WTC11 (cell line): ENCODE measurements around the gene UBASH3B. TPM values are rescaled to one million over a fixed set of nuclear protein-coding genes. Genes with fewer than 3 reads are reported as not detected.
A peak's percentile ranks its signal among the peaks of the same experiment; 100 is the strongest.

ENCODE experiments used
- ATAC-seq: fragments of 200-7000 bp; cut with Tn5 transposase; 2 replicates; pipeline ENCODE4 v1.10.0; 2021; ENCODE audit warnings: mild to moderate bottlenecking, moderate library complexity
- CTCF ChIA-PET: fragments of 300-600 bp; sonication (Branson Sonifier 250); formaldehyde crosslinking; loops from one replicate; lab custom pipeline; 2021; ENCODE audit warnings: antibody characterized with exemption; lab: Charles Lee
- POLR2A ChIA-PET: fragments of 350-600 bp; sonication (Branson Sonifier 250); formaldehyde crosslinking; loops from one replicate; lab custom pipeline; 2021; ENCODE audit warnings: antibody characterized with exemption; lab: Charles Lee
- DNase-seq: peaks from one replicate; pipeline ENCODE4 v3.0.0; 2021; ENCODE audit warnings: low spot score
- H3K27ac Mint-ChIP-seq: 2 replicates; pipeline ENCODE4 v1.8.0; 2021; ENCODE audit warnings: mixed read lengths
- H3K27me3 Mint-ChIP-seq: 2 replicates; pipeline ENCODE4 v1.8.0; 2021; ENCODE audit warnings: low read depth, mild to moderate bottlenecking, moderate library complexity, mixed read lengths
- H3K36me3 Mint-ChIP-seq: 2 replicates; pipeline ENCODE4 v1.8.0; 2021; ENCODE audit warnings: mixed read lengths
- H3K4me1 Mint-ChIP-seq: 2 replicates; pipeline ENCODE4 v1.8.0; 2022; ENCODE audit warnings: mixed read lengths
- H3K4me3 Mint-ChIP-seq: 2 replicates; pipeline ENCODE4 v1.8.0; 2021; ENCODE audit warnings: mild to moderate bottlenecking, moderate library complexity, mixed read lengths
- H3K9me3 Mint-ChIP-seq: 2 replicates; pipeline ENCODE4 v1.8.0; 2021; ENCODE audit warnings: mixed read lengths
- ARID4B ChIP-seq: sonication (generic); formaldehyde crosslinking; IDR thresholded peaks from 2 replicates; pipeline ENCODE4 v1.8.0; 2023; ENCODE audit warnings: missing genetic modification reagents, mild to moderate bottlenecking, borderline replicate concordance
- ATF1 ChIP-seq: sonication (generic); formaldehyde crosslinking; IDR thresholded peaks from 2 replicates; pipeline ENCODE4 v1.8.1; 2023; ENCODE audit warnings: mild to moderate bottlenecking, moderate library complexity, missing genetic modification reagents
- ATF6 ChIP-seq: sonication (generic); formaldehyde crosslinking; IDR thresholded peaks from 2 replicates; pipeline ENCODE4 v1.8.1; 2023; ENCODE audit warnings: mild to moderate bottlenecking, missing genetic modification reagents
- E2F5 ChIP-seq: sonication (generic); formaldehyde crosslinking; IDR thresholded peaks from 2 replicates; pipeline ENCODE4 v1.8.1; 2022; ENCODE audit warnings: mild to moderate bottlenecking, moderate library complexity, missing genetic modification reagents
- ELF4 ChIP-seq: sonication (generic); formaldehyde crosslinking; IDR thresholded peaks from 2 replicates; pipeline ENCODE4 v1.8.1; 2022; ENCODE audit warnings: low read depth, mild to moderate bottlenecking, moderate library complexity, missing genetic modification reagents
- ERG ChIP-seq: fragments of 250-450 bp; sonication (Bioruptor Pico); IDR thresholded peaks from 2 replicates; pipeline ENCODE4 v1.8.0; 2021; ENCODE audit warnings: mild to moderate bottlenecking
- HMGA2 ChIP-seq: fragments of 250-450 bp; sonication (Bioruptor Pico); IDR thresholded peaks from 2 replicates; pipeline ENCODE4 v1.4.0; 2021; ENCODE audit warnings: mild to moderate bottlenecking, moderate library complexity
- HMGXB4 ChIP-seq: sonication (generic); formaldehyde crosslinking; IDR thresholded peaks from 2 replicates; pipeline ENCODE4 v1.8.1; 2023; ENCODE audit warnings: mild to moderate bottlenecking, moderate library complexity, missing genetic modification reagents
- IRF1 ChIP-seq: sonication (generic); formaldehyde crosslinking; IDR thresholded peaks from 2 replicates; pipeline ENCODE4 v1.8.0; 2023; ENCODE audit warnings: missing genetic modification reagents
- KAT7 ChIP-seq: sonication (generic); formaldehyde crosslinking; IDR thresholded peaks from 2 replicates; pipeline ENCODE4 v1.8.1; 2023; ENCODE audit warnings: missing genetic modification reagents, mild to moderate bottlenecking, borderline replicate concordance
- MXD4 ChIP-seq: fragments of 250-450 bp; sonication (Bioruptor Pico); IDR thresholded peaks from 2 replicates; pipeline ENCODE4 v1.8.0; 2021; ENCODE audit warnings: mild to moderate bottlenecking, moderate library complexity, borderline replicate concordance
- NR3C1 ChIP-seq: sonication (generic); formaldehyde crosslinking; conservative IDR thresholded peaks from 2 replicates; pipeline ENCODE4 v1.8.1; 2023; ENCODE audit warnings: low read depth, mild to moderate bottlenecking, missing genetic modification reagents
- SMAD4 ChIP-seq: sonication (generic); formaldehyde crosslinking; IDR thresholded peaks from 2 replicates; pipeline ENCODE4 v1.8.0; 2022; ENCODE audit warnings: mild to moderate bottlenecking, missing genetic modification reagents
- USF1 ChIP-seq: sonication (generic); formaldehyde crosslinking; IDR thresholded peaks from 2 replicates; pipeline ENCODE4 v1.8.0; 2022; ENCODE audit warnings: mild to moderate bottlenecking, missing genetic modification reagents
- ZBTB21 ChIP-seq: sonication (generic); formaldehyde crosslinking; IDR thresholded peaks from 2 replicates; pipeline ENCODE4 v1.8.1; 2023; ENCODE audit warnings: mild to moderate bottlenecking, missing genetic modification reagents, borderline replicate concordance
- ZBTB43 ChIP-seq: sonication (generic); formaldehyde crosslinking; IDR thresholded peaks from 2 replicates; pipeline ENCODE4 v1.8.1; 2023; ENCODE audit warnings: mild to moderate bottlenecking, missing genetic modification reagents
- ZNF219 ChIP-seq: sonication (generic); formaldehyde crosslinking; IDR thresholded peaks from 2 replicates; pipeline ENCODE4 v1.8.0; 2023; ENCODE audit warnings: missing genetic modification reagents, mild to moderate bottlenecking, borderline replicate concordance
- ZSCAN18 ChIP-seq: fragments of 250-450 bp; sonication (Bioruptor Pico); IDR thresholded peaks from 2 replicates; pipeline ENCODE4 v2.1.2; 2022; ENCODE audit warnings: mild to moderate bottlenecking, moderate library complexity
- total RNA-seq: library from RNA; stranded (reverse); gene quantifications from 3 replicates; pipeline ENCODE4 v1.2.3, GENCODE V29; 2021

The UBASH3B gene
- total RNA-seq, 1 experiment from 2014 or later, result 21.1 TPM

GRCh38 chr11:122804796-122805195, 149.3 kb downstream of the UBASH3B start:
- ChIA-PET CTCF (interaction anchor here (1.0 to 2.0 kb wide), 2 partner anchors 9 kb away, joined by 5 to 6 read pairs; no protein-coding TSS in a partner anchor), POLR2A (no interaction called here)
- ATAC-seq (peak; percentile 66), DNase-seq (no peak)
- H3K4me3 Mint-ChIP-seq, result no peak overlapping the region
- no peaks in the 10 kb centered on the region for H3K27me3 Mint-ChIP-seq
- peaks cover 38% of the 10 kb centered on the region for H3K4me1 Mint-ChIP-seq
- H3K36me3 Mint-ChIP-seq, result no peaks in the 10 kb centered on the region
- peak overlapping the region; percentile 16 for H3K27ac Mint-ChIP-seq
- TF ChIP-seq ZSCAN18 (CRISPR knock-in tag) (no peak), ZBTB43 (CRISPR knock-in tag) (no peak), IRF1 (no peak), E2F5 (CRISPR knock-in tag) (no peak), ERG (no peak), ARID4B (CRISPR knock-in tag) (no peak), ELF4 (no peak), HMGA2 (CRISPR knock-in tag) (no peak), ATF1 (no peak), USF1 (CRISPR knock-in tag) (no peak), ATF6 (CRISPR knock-in tag) (no peak), ZNF219 (CRISPR knock-in tag) (no peak), SMAD4 (no peak), HMGXB4 (no peak), MXD4 (CRISPR knock-in tag) (no peak), NR3C1 (CRISPR knock-in tag) (no peak), KAT7 (CRISPR knock-in tag) (no peak), ZBTB21 (CRISPR knock-in tag) (no peak)
- no peaks in the 10 kb centered on the region for H3K9me3 Mint-ChIP-seq
